Naive thymus-derived CD4-positive, alpha-beta T cell (primary cell): ENCODE results near the gene NRIP1. TPM values are rescaled to one million over a fixed set of nuclear protein-coding genes. Genes with fewer than 3 reads are reported as not detected.

Source experiments
- ATAC-seq: fragments of 150-1000 bp; cut with Tn5 transposase; 2 replicates; pipeline ENCODE4 v1.10.0; 2021; ENCODE audit warnings: mild to moderate bottlenecking, moderate library complexity
- CTCF ChIA-PET: fragments of 350-600 bp; sonication (Branson Sonifier 250); formaldehyde crosslinking; loops from one replicate; lab custom pipeline; 2021; ENCODE audit warnings: antibody characterized with exemption; lab: Charles Lee
- POLR2A ChIA-PET: fragments of 350-600 bp; sonication (Branson Sonifier 250); formaldehyde crosslinking; loops from one replicate; lab custom pipeline; 2021; ENCODE audit warnings: antibody characterized with exemption, inconsistent platforms; lab: Charles Lee
- DNase-seq, 9 donors: peaks; one replicate each; pipeline versions ENCODE4 v3.0.0 to v3.0.0-alpha.2; 2020 to 2022; ENCODE audit warnings: mixed read lengths in 1 of 9
- H3K27ac ChIP-seq: one replicate; pipeline ENCODE4 v1.7.0; 2013; ENCODE audit warnings: mild to moderate bottlenecking, low read depth, low read length, moderate library complexity
- H3K27me3 ChIP-seq, 2 donors: one replicate each; pipeline ENCODE4 v1.7.0; 2013; ENCODE audit warnings: low read length in 2 of 2, mild to moderate bottlenecking in 2 of 2, moderate library complexity in 2 of 2; ENCODE audit not compliant: control insufficient read depth in 2 of 2, insufficient read depth in 2 of 2
- H3K36me3 ChIP-seq, 3 experiments: 1 replicate in 2 of 3; 2 replicates in 1 of 3; pipeline ENCODE4 v1.7.0; 2013; ENCODE audit warnings: low read length in 3 of 3, mild to moderate bottlenecking in 3 of 3, moderate library complexity in 1 of 3; ENCODE audit not compliant: insufficient read depth in 3 of 3, control insufficient read depth in 2 of 3
- H3K4me1 ChIP-seq, 2 donors: one replicate each; pipeline ENCODE4 v1.7.0; 2013; ENCODE audit warnings: low read length in 2 of 2, mild to moderate bottlenecking in 2 of 2, moderate library complexity in 1 of 2; ENCODE audit not compliant: control insufficient read depth in 2 of 2, insufficient read depth in 2 of 2
- H3K4me3 ChIP-seq: 2 replicates; pipeline ENCODE4 v1.7.0; 2013; ENCODE audit warnings: mild to moderate bottlenecking, low read length
- H3K9me3 ChIP-seq, 3 experiments: 1 replicate in 2 of 3; 2 replicates in 1 of 3; pipeline ENCODE4 v1.7.0; 2013; ENCODE audit warnings: low read length in 3 of 3; ENCODE audit not compliant: control insufficient read depth in 2 of 3
- H3K27ac Mint-ChIP-seq, 9 donors: one replicate each; pipeline ENCODE4 v1.8.0; 2020 to 2022; ENCODE audit warnings: mixed read lengths in 9 of 9, mild to moderate bottlenecking in 8 of 9, moderate library complexity in 5 of 9, inconsistent platforms in 2 of 9
- H3K27me3 Mint-ChIP-seq, 5 donors: one replicate each; pipeline ENCODE4 v1.8.0; 2021 to 2022; ENCODE audit warnings: mixed read lengths in 5 of 5, mild to moderate bottlenecking in 1 of 5
- H3K36me3 Mint-ChIP-seq, 5 donors: one replicate each; pipeline ENCODE4 v1.8.0; 2020 to 2022; ENCODE audit warnings: mixed read lengths in 5 of 5, mild to moderate bottlenecking in 3 of 5, inconsistent platforms in 1 of 5
- H3K4me1 Mint-ChIP-seq, 7 donors: one replicate each; pipeline ENCODE4 v1.8.0; 2020 to 2022; ENCODE audit warnings: mixed read lengths in 7 of 7, mild to moderate bottlenecking in 3 of 7, inconsistent platforms in 1 of 7
- H3K4me3 Mint-ChIP-seq, 10 donors: one replicate each; pipeline ENCODE4 v1.8.0; 2020 to 2022; ENCODE audit warnings: mild to moderate bottlenecking in 10 of 10, mixed read lengths in 10 of 10, moderate library complexity in 6 of 10, inconsistent platforms in 2 of 10
- H3K9me3 Mint-ChIP-seq, 11 donors: one replicate each; pipeline ENCODE4 v1.8.0; 2020 to 2022; ENCODE audit warnings: mixed read lengths in 11 of 11, mild to moderate bottlenecking in 4 of 11, inconsistent platforms in 1 of 11, moderate library complexity in 1 of 11
- intact Hi-C, 2 donors: fragments of 100-400 bp; cut with micrococcal nuclease; formaldehyde crosslinking; loops; one replicate each; pipeline ENCODE4 v1.15.1; 2023
- polyA plus RNA-seq, 2 donors: library from polyadenylated mRNA; unstranded; fragments of 300-500 nt; fragmentation: Illumina TruSeq; gene quantifications; one replicate each; pipeline ENCODE4 v1.2.3, GENCODE V29; 2021
- total RNA-seq, 6 experiments: library from RNA in 5 of 6; stranded (reverse) in 5 of 6; gene quantifications; 1 replicate in 5 of 6; 2 replicates in 1 of 6; pipeline ENCODE4 v1.2.3 and lab custom pipeline; 2021 to 2026

The NRIP1 gene
- total and polyA plus RNA-seq, 7 experiments from 2014 or later: 13.8 to 42.6 (median 35.2) TPM

DNA sequence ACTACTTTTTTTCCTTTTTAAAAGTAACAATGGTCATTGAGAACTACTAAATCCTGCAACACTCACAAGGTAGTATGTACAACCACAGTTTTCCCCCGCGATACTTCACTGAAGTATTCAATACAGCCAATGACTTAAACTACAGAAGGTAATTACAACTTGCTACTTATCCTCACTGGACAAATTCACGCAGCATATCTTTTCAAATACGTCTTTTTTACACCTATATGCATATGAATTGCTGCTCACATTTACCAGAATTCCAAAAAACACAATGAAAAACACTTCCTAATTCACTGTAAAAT lies 12.4 kb downstream of the NRIP1 start:
- intact Hi-C loops: loop anchor here (2.0 kb wide), 3 partner anchors 14 to 48 kb away; no protein-coding TSS in a partner anchor
- POLR2A ChIA-PET: interaction anchor here (0.9 to 1.4 kb wide), 2 partner anchors 10 to 12 kb away, joined by 3 to 7 read pairs; partner anchors contain the start of gene NRIP1
- CTCF ChIA-PET: no interaction called here

DNA sequence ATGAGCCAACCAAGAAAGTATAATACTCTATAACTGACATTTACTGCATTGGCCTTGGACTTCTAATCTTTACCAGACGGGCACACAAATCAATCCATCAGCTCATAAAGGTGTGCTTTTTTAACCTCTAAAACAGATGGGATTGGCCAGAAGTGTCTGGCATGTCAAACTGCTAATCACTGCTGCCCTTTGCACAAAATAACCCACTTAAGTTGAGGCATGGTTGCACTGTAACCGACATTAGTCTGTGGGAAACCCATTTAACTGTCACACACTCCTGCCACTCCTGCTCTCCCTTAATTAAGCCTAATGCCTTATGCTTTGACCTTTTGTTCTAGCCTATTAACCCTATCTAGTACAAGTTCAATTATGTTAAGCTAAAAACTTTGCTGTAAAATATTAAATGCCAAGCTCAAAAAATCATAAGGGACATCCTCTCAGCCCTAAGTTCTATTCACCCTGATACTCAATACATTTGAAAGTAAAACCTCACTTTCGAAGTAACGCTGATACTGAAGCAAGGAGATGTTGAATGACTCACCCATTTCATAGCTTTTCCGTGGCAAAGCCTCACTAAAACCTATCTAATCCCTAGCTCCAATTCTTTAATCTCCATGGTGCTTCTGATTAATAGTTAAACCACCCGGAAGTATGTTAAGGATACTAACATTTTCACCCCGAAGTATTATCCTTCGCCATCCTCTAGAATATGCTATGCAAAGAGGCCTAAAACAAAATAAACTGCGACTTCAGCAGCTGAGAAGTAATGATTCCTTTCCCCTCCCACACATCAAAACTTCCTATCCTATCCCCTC lies 12.9 kb downstream of the NRIP1 start:
- POLR2A ChIA-PET: interaction anchor here (1.4 kb wide), 1 partner anchor 13 kb away, joined by 7 read pairs; the partner anchor contains the start of gene NRIP1

More for the DNA sequence above, 12.4 kb downstream of the NRIP1 start:
- ATAC-seq (no peak), DNase-seq (no peak)
- peaks cover 0 to 63% of the 10 kb centered on the region in 2 donors for H3K4me1 ChIP-seq
- H3K4me3 ChIP-seq: no peak overlapping the region
- H3K27ac ChIP-seq: no peak overlapping the region
- Mint-ChIP-seq H3K4me3 (peak overlapping the region; percentile 54 to 89 (median 75)), H3K9me3 (no peaks in the 10 kb centered on the region), H3K27ac (peak overlapping the region in 8 of 9 donors; percentile 12 to 78 (median 36)), H3K27me3 (no peaks in the 10 kb centered on the region), H3K36me3 (peaks cover 0 to 2% (median 0%) of the 10 kb centered on the region in 5 donors), H3K4me1 (peaks cover 62 to 95% (median 86%) of the 10 kb centered on the region in 7 donors)
- H3K27me3 ChIP-seq: no peaks in the 10 kb centered on the region
- no peaks in the 10 kb centered on the region for H3K9me3 ChIP-seq
- H3K36me3 ChIP-seq: no peaks in the 10 kb centered on the region

DNA sequence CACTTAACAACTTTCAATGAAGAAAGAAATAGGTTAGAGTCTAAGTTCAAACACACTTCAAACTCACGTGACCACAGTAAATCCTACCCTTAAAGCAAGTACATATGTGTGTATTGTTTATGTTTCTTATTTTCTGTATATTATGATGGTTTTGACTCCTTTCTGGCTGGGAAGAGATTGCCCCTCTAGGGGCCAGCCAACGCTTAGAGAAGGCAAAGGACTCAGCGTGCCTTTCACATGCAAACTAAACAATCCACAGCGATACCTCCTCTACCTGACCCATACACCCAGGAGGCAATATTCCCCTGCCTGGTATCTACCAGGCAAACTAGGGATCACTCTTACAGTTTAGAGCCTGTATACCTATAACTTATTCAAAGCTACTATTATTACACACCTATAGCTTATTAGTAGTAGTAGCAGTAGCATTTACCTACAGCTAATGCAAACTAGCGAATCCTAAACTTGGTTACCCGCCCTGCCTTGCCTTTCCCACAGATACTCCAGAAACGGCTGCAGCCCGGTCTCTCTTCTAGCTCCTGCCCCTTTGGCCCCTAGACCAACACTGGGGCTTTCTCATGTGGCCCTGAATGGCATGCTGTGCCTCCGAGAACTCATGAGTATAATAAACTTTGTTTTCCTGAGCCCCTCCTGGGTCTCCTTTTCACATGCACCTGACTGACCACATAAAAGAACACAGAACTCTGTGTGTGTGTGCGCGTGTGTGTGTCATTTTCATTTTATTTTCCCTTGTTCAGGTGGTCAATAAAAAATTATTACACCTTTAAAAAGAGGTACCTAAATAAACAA lies 14.0 kb downstream of the NRIP1 start:
- peaks cover 0 to 52% of the 10 kb centered on the region in 2 donors for H3K4me1 ChIP-seq
- H3K27me3 ChIP-seq: no peaks in the 10 kb centered on the region
- intact Hi-C loops: loop anchor here in 1 of 2 donors (1.0 kb wide), 1 partner anchor 8 kb away; no protein-coding TSS in a partner anchor
- H3K4me1 Mint-ChIP-seq: peaks cover 51 to 93% (median 84%) of the 10 kb centered on the region in 7 donors
- peak overlapping the region; percentile 30 for H3K4me3 ChIP-seq
- peak overlapping the region; percentile 69 to 89 (median 75) for H3K4me3 Mint-ChIP-seq
- H3K9me3 Mint-ChIP-seq: peaks cover 0 to 5% (median 0%) of the 10 kb centered on the region in 11 donors
- no peaks in the 10 kb centered on the region for H3K36me3 ChIP-seq
- CTCF ChIA-PET: no interaction called here
- ATAC-seq: peak; percentile 50
- H3K27ac Mint-ChIP-seq: peak overlapping the region; percentile 8 to 85 (median 53)
- POLR2A ChIA-PET: interaction anchor here (0.6 to 1.9 kb wide), 2 partner anchors 14 to 99 kb away, joined by 4 to 5 read pairs; partner anchors contain the start of gene NRIP1
- no peaks in the 10 kb centered on the region for H3K9me3 ChIP-seq
- H3K27me3 Mint-ChIP-seq: no peaks in the 10 kb centered on the region
- H3K27ac ChIP-seq: no peak overlapping the region
- DNase-seq: peak in 1 of 9 donors; percentile 14
- H3K36me3 Mint-ChIP-seq: peaks cover 0 to 13% (median 9%) of the 10 kb centered on the region in 5 donors

More for the DNA sequence above, 12.9 kb downstream of the NRIP1 start:
- no peak for DNase-seq
- H3K4me1 Mint-ChIP-seq: peaks cover 59 to 93% (median 82%) of the 10 kb centered on the region in 7 donors
- peak overlapping the region in 8 of 9 donors; percentile 12 to 78 (median 38) for H3K27ac Mint-ChIP-seq
- H3K9me3 Mint-ChIP-seq: peaks cover 0 to 2% (median 0%) of the 10 kb centered on the region in 11 donors
- H3K27me3 Mint-ChIP-seq: no peaks in the 10 kb centered on the region
- peak; percentile 54 for ATAC-seq
- CTCF ChIA-PET: no interaction called here
- no peaks in the 10 kb centered on the region for H3K9me3 ChIP-seq
- peaks cover 0 to 57% of the 10 kb centered on the region in 2 donors for H3K4me1 ChIP-seq
- no peak overlapping the region for H3K4me3 ChIP-seq
- no peak overlapping the region for H3K27ac ChIP-seq
- H3K36me3 ChIP-seq: no peaks in the 10 kb centered on the region
- intact Hi-C loops: loop anchor here (1.0 to 2.0 kb wide), 4 partner anchors 10 to 47 kb away; no protein-coding TSS in a partner anchor
- H3K4me3 Mint-ChIP-seq: peak overlapping the region; percentile 54 to 89 (median 75)
- H3K36me3 Mint-ChIP-seq: peaks cover 0 to 4% (median 2%) of the 10 kb centered on the region in 5 donors
- H3K27me3 ChIP-seq: no peaks in the 10 kb centered on the region

DNA sequence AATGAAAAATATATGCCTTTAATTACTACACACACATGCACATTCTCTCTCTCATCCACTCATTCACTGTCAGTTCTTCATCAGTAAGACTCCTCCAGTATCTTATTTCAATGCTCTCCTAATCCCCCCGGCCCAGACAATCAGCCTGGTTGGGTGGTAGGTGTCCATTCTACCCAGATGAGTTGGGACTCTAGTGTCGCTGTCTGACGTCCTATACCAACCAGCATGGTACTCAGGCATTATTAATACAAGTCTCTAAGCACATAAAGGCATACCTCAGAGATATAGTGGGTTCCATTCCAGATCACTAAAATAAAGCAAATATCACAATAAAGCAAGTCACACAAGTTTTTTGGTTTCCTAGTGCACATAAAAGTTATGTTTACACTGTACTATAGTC lies 19.8 kb downstream of the NRIP1 start:
- Mint-ChIP-seq H3K27ac (no peak overlapping the region), H3K4me1 (peaks cover 12 to 62% (median 52%) of the 10 kb centered on the region in 7 donors), H3K9me3 (peaks cover 0 to 12% (median 4%) of the 10 kb centered on the region in 11 donors), H3K36me3 (peaks cover 6 to 41% (median 35%) of the 10 kb centered on the region in 5 donors), H3K4me3 (no peak overlapping the region), H3K27me3 (no peaks in the 10 kb centered on the region)
- ChIA-PET CTCF (no interaction called here), POLR2A (no interaction called here)
- Histone ChIP-seq H3K4me1 (peaks cover 0 to 4% of the 10 kb centered on the region in 2 donors), H3K4me3 (no peak overlapping the region), H3K36me3 (peaks cover 0 to 8% (median 0%) of the 10 kb centered on the region in 3 experiments), H3K27ac (no peak overlapping the region), H3K27me3 (no peaks in the 10 kb centered on the region), H3K9me3 (no peaks in the 10 kb centered on the region)
- ATAC-seq (no peak), DNase-seq (no peak)
- intact Hi-C loops: no loop called here

DNA sequence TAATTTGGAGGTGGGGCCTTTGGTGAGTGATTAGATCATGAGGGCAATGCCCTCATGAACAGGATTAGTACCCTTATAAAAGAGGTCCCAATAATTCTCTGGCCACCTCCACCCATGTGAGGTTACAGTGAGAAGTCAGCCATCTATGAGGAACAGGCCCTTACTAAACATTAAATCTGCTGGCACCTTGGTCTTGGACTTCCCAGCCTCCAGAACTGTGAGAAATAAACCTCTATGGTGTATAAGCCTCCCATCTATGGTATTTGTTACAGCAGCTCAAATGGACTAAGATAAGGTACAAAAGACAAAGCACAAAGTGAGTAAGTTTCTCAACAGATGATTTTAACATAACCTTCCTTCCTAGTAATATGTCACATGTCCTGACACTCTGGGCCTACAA lies 22.3 kb downstream of the NRIP1 start:
- intact Hi-C loops: loop anchor here (1.0 to 5.0 kb wide), 2 partner anchors 9 to 80 kb away; no protein-coding TSS in a partner anchor
- Mint-ChIP-seq H3K4me3 (peak overlapping the region in 2 of 10 donors; percentile 3 to 4), H3K36me3 (peaks cover 6 to 58% (median 46%) of the 10 kb centered on the region in 5 donors), H3K27me3 (no peaks in the 10 kb centered on the region), H3K9me3 (peaks cover 0 to 12% (median 4%) of the 10 kb centered on the region in 11 donors), H3K27ac (peak overlapping the region in 2 of 9 donors; percentile 13 to 33), H3K4me1 (peaks cover 4 to 64% (median 41%) of the 10 kb centered on the region in 7 donors)
- Histone ChIP-seq H3K4me1 (no peaks in the 10 kb centered on the region), H3K9me3 (no peaks in the 10 kb centered on the region), H3K4me3 (no peak overlapping the region), H3K36me3 (peaks cover 0 to 8% (median 0%) of the 10 kb centered on the region in 3 experiments), H3K27ac (no peak overlapping the region), H3K27me3 (no peaks in the 10 kb centered on the region)
- no peak for DNase-seq
- ATAC-seq: no peak
- POLR2A ChIA-PET: interaction anchor here (0.6 to 1.1 kb wide), 2 partner anchors 11 to 77 kb away, joined by 3 to 4 read pairs; no protein-coding TSS in a partner anchor
- CTCF ChIA-PET: no interaction called here
